NCI-H446 (cell line): ENCODE measurements around the gene PRDM13.
A peak's percentile ranks its signal among the peaks of the same experiment; 100 is the strongest.
"Not testable (repeated sequence)": the region's sequence is repeated elsewhere in the genome, so short reads cannot be mapped to it uniquely, and the experiment has no call there.

Experiments used
- DNase-seq, 2 experiments: peaks; one replicate each; lab custom pipeline; 2025; lab: John Stamatoyannopoulos, UW

PRDM13 gene

DNA sequence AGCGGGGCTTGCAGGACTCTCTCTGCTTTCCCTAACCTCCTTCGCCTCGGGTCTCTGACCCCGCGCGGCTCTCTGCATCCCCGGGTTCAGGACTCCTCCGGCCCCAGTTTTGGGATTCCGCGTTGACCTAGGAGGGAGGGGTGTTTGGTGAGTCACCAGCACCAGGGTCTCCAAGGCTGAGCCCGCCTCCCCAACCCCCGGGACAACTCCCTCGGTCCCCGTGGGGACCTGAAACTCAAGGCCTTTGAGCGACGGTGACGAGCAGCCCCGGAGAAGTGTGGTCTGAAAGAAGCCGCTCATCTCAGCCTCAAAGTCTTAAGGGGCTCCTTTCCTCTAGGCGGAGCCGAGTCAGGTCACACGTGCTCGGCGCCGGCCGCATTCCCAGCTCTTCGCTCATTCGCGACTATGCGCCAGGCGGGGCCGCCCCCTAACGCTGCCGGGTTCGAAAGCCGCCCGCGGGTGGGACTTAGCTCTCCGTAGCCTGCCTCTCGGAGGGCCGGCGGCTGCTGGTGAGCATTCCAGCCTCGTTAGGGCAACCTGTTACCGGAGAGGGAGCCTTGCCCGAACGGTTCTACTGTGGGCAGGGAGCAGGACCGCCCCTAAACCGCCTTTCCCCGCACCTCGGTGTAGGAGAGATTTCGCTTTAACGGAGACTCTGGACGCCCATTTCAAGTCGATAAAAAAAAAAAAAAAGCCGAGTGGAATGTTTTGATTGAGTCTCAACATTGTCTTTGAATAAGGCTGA is 3.0 kb upstream of the PRDM13 start:
- DNase-seq: no peak

DNA sequence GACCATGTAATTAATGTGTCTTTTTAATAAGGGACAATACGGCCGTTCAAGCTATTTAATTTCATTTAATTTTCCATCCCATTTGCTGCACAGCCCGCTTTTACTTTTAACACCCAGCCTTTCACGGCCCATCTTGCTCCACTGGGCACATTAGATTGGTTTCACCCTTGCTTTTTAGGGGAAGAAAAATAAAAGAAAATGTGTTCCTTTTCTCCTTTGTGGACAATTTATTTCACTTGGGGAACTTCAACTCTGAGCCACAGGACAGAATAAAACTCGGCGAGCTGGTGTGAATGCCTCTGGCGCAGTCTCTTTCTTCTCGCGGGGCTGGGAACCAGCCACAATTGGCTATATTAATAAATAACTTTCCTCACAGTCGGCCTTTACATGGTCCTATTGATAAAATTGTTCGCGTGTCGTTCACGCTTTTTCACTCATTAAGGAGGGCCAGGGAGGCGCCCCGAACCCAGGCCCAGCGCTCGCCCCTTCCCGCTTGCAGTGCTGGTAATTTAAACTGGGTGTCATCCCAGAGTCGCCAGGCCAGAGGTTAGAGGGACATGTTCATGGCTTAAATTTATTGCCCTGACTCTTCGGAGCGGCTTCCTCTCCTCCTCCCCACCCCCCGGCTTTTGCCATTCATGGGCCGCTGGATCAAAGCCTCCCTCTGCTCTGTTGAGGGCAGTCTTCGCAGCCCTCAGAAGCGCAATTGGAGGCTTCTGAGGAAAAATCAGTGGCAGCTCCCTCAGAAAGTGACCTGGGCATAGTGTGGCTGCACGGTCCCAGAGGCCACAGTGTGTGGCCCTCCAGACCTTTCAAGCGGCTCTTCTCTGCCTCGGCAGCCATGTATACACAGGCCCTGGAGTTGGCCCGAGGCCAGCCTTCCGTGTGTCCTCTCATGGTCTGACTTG is 2.2 kb upstream of the PRDM13 start:
- no peak for DNase-seq

- no peak for DNase-seq
These were observed 1.4 kb upstream of the PRDM13 start for GRCh38 chr6:99605074-99605734.

- DNase-seq: no peak
These were observed 550 bp upstream of the PRDM13 start for GRCh38 chr6:99605911-99606655.

DNA sequence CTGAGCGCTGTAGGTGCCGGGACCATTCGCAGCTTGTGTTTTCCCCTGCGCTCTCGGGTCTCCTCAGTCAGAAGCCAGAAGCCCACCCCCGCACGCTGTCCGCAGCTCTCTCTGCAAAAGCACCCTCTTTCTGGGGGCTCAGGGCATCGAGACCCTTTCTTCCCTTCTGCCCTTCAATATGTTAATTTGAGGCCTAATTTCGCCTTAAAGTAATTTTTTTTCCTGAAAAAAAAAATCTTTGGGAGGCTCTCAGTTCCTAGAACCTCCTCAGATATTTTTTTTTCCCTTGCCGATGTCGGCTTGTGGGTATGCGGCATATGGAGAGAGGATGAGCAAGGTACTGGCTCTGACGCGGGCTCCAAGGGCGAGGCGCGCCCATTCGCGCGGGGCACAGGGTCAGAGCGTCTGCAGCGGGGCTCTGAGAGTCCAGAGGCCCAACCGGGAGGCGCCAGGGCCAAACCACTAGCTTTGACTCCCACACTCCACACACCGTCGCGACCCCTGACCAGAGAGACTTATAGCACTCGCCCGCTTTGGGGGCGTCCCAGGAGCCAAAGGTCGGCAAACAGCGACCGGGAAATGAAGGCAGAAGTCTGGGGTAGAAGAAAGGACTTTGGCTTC is 893 bp downstream of the PRDM13 start:
- no peak for DNase-seq

- DNase-seq: no peak
These were observed 1.6 kb downstream of the PRDM13 start for GRCh38 chr6:99608059-99608885.

- DNase-seq: no peak
These were observed 2.4 kb downstream of the PRDM13 start for GRCh38 chr6:99608886-99609482.

- DNase-seq: no peak
These were observed 3.4 kb downstream of the PRDM13 start for GRCh38 chr6:99609905-99610489.

DNA sequence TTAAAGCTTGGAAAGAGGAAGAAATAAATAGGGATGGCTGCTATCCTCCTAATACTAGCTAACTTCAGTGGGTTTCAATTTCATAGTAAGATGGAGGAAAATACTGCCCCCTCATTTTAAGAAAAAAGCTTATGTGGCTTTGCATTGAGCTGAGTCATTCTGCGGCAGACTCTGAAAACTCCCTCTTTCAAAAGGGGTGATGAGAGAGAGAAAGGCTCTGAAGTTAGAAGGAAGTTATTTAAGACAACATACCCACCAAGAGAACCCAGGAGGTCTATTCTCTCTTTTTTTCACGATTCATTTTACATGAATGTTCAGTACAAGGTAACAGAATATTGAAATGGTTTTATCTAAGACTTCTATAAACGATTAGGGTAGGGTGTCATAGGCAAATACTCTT is 4.5 kb downstream of the PRDM13 start:
- DNase-seq: no peak

- peak in 1 of 2 experiments; percentile 42 for DNase-seq
These were observed 6.1 kb downstream of the PRDM13 start for GRCh38 chr6:99612551-99613408.

- peak in 1 of 2 experiments; percentile 68 for DNase-seq
These were observed 6.7 kb downstream of the PRDM13 start for GRCh38 chr6:99613409-99613704.

GRCh38 chr6:99613705-99614429 is 7.2 kb downstream of the PRDM13 start:
- peak in 1 of 2 experiments; percentile 60 for DNase-seq

DNA sequence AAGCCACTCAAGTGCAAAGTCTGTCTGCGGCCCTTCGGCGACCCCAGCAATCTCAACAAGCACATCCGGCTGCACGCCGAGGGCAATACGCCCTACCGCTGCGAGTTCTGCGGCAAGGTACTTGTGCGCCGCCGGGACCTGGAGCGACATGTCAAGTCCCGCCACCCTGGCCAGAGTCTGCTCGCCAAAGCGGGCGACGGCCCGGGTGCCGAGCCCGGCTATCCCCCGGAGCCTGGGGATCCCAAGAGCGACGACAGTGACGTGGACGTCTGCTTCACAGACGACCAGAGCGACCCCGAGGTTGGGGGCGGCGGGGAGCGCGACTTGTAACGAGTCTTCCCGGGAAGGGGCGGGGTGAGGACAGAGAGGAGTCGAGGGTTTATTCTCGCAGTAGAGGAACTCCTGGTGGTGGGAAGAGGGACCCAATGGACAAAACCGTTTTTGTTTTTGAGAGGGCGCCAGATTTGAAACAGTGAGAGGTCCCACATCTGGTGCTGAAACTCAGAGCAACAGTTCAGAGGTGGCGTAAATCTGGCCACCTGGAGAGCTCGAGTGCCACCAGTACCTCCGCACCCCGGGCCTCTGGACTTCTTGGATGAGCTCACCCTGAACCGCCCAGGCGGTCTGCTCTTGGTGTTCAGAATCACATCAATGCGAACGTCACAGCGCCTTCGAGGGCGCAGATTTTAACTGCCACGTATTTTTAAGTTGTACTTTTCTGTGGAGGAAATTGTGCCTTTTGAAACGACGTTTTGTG is 8.0 kb downstream of the PRDM13 start:
- DNase-seq: peak; percentile 54 to 60

DNA sequence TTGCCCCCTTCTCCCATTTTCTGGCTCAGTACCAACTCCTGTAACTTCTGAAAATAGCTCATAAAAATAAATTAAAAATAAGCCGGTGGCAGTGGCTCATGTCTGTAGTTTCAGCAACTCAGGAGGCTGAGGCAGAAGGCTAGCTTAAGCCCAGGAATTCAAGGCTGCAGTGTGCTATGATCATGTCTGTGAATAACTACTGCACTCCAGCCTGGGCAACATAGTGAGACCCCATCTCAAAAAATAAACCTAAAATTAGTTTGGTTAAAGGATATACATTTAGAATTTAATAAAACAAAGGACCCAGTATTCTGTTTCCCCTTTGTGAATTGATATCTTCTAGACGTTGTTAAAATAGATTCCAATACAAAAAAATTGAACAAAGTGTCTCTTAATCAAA is 10.5 kb downstream of the PRDM13 start:
- no peak for DNase-seq

GRCh38 chr6:99618649-99619408 is 12.2 kb downstream of the PRDM13 start:
- no peak for DNase-seq

DNA sequence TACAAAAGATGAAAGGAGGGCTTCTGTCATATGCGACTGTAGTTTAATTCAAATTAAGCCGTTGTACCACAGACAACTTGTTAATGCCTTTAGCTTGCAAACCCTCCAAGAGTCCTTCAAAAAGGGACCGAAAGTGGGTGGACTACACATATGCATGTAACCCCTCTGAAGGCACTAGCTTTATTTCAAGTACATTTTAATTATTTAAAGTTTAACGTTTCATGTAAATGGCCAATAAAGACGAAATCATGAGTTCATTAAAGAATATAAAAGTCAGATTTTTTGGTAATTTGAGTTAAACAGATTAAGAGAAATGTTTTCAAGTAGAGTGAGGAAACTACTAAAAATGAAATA is 12.8 kb downstream of the PRDM13 start:
- no peak for DNase-seq

- not testable (repeated sequence) for DNase-seq
These were observed 15.4 kb downstream of the PRDM13 start for GRCh38 chr6:99622044-99622443.
